ENCODE data around the gene CFAP210.
A peak's percentile ranks its signal among the peaks of the same experiment; 100 is the strongest.

Gene CFAP210

GRCh38 chr2:169694113-169694893 is at the start of gene CFAP210, which contains the start of gene PHOSPHO2:
Gene CFAP210 (minus strand): TSS chr2:169694405. CDS start chr2:169694327, 78 bp downstream.
Gene PHOSPHO2 (plus strand): TSS chr2:169694469. CDS start chr2:169700972, 6,503 bp downstream.
- DNase-seq (ENCODE audit: low spot score): peak; percentile 96

GRCh38 chr2:169743549-169743948 is 49.3 kb upstream of the CFAP210 start:
- peak; percentile 71 for DNase-seq (ENCODE audit: low spot score)

GRCh38 chr2:169739351-169739750 is 45.1 kb upstream of the CFAP210 start:
- no peak for DNase-seq (ENCODE audit: low spot score)

- no peak for DNase-seq (ENCODE audit: low spot score)
Measured at GRCh38 chr2:169738566-169739229, 44.5 kb upstream of the CFAP210 start.

- no peak for DNase-seq (ENCODE audit: low spot score)
Measured at GRCh38 chr2:169736902-169737301, 42.7 kb upstream of the CFAP210 start.

- no peak for DNase-seq (ENCODE audit: low spot score)
Measured at GRCh38 chr2:169735623-169736022, 41.4 kb upstream of the CFAP210 start.

GRCh38 chr2:169734169-169734847 is 40.1 kb upstream of the CFAP210 start:
- DNase-seq (ENCODE audit: low spot score): peak; percentile 79

- no peak for DNase-seq (ENCODE audit: low spot score)
Measured at GRCh38 chr2:169732583-169733358, 38.6 kb upstream of the CFAP210 start.

GRCh38 chr2:169732075-169732474 is 37.9 kb upstream of the CFAP210 start:
- no peak for DNase-seq (ENCODE audit: low spot score)

GRCh38 chr2:169729274-169729605 is 35.0 kb upstream of the CFAP210 start:
- no peak for DNase-seq (ENCODE audit: low spot score)

- no peak for DNase-seq (ENCODE audit: low spot score)
Measured at GRCh38 chr2:169727065-169727464, 32.9 kb upstream of the CFAP210 start.

GRCh38 chr2:169721016-169721415 is 26.8 kb upstream of the CFAP210 start:
- DNase-seq (ENCODE audit: low spot score): no peak

GRCh38 chr2:169718930-169719504 is 24.8 kb upstream of the CFAP210 start:
- no peak for DNase-seq (ENCODE audit: low spot score)

GRCh38 chr2:169717691-169718063 is 23.5 kb upstream of the CFAP210 start:
- DNase-seq (ENCODE audit: low spot score): no peak

- DNase-seq (ENCODE audit: low spot score): no peak
Measured at GRCh38 chr2:169716938-169717690, 22.9 kb upstream of the CFAP210 start.

- DNase-seq (ENCODE audit: low spot score): no peak
Measured at GRCh38 chr2:169716238-169716886, 22.2 kb upstream of the CFAP210 start.

GRCh38 chr2:169715379-169716237 is 21.4 kb upstream of the CFAP210 start:
- DNase-seq (ENCODE audit: low spot score): no peak

- DNase-seq (ENCODE audit: low spot score): no peak
Measured at GRCh38 chr2:169714699-169715098, 20.5 kb upstream of the CFAP210 start.

- DNase-seq (ENCODE audit: low spot score): no peak
Measured at GRCh38 chr2:169713331-169713730, 19.1 kb upstream of the CFAP210 start.

- no peak for DNase-seq (ENCODE audit: low spot score)
Measured at GRCh38 chr2:169712791-169713227, 18.6 kb upstream of the CFAP210 start.
